ENCODE data around the gene OR2V1. TPM values are rescaled to one million over a fixed set of nuclear protein-coding genes. Genes with fewer than 3 reads are reported as not detected.

OR2V1 gene
- total RNA-seq, 1 experiment from 2014 or later, result not detected

DNA sequence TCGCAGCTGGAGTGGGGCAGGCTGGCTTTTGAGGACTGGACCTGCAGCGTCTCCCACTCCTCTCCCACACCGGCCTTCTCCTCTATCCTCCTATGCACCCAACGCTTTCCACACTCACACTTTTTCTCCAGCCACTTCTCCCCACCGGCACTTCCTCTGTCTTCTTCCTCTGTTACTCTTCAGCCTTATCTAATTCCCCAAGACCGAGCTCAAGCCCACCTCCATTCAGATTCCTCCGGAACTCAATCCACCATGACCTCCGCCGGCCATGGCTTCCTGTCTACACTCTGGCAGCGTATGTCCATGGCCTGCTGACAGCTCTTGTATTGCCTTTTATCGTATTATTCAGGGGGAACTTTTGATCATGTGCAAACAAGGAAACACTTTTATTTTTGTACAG, 545 bp upstream of the OR2V1 start:
- CTCF ChIA-PET, result no interaction called here
- no peaks in the 10 kb centered on the region for H3K27me3 ChIP-seq (ENCODE audit: insufficient read depth, low read length)
- H3K9me3 ChIP-seq (ENCODE audit: control insufficient read depth in 1 of 2, insufficient read depth in 1 of 2, low read depth in 1 of 2, low read length in 2 of 2), result no peaks in the 10 kb centered on the region
- H3K4me2 ChIP-seq (ENCODE audit: low read length), result no peak overlapping the region
- H3K79me2 ChIP-seq (ENCODE audit: insufficient read depth, low read length), result no peaks in the 10 kb centered on the region
- H3K36me3 ChIP-seq (ENCODE audit: control insufficient read depth in 1 of 2, insufficient read depth in 2 of 2, low read length in 2 of 2), result no peaks in the 10 kb centered on the region
- H2AFZ ChIP-seq (ENCODE audit: low read depth, low read length, poor library complexity, severe bottlenecking), result no peak overlapping the region
- ATAC-seq, result no peak
- H4K20me1 ChIP-seq (ENCODE audit: insufficient read depth), result no peaks in the 10 kb centered on the region
- no peak overlapping the region for H3K27ac ChIP-seq (ENCODE audit: low read depth, low read length)
- no peak overlapping the region for H3K4me3 ChIP-seq (replicated peaks in 1 of 2; ENCODE audit: low read depth in 1 of 2, low read length in 2 of 2)
- H3K4me1 ChIP-seq (ENCODE audit: control insufficient read depth in 1 of 2, insufficient read depth in 2 of 2, low read length in 2 of 2), result peaks cover 8 to 13% of the 10 kb centered on the region in 2 experiments
- no TSS peak for BruUV-seq (replicated peaks)
- no peak for TF ChIP-seq EGR1 (IDR thresholded peaks at IDR 0.05; ENCODE audit: low read depth)
- TF ChIP-seq, protein P1, sequence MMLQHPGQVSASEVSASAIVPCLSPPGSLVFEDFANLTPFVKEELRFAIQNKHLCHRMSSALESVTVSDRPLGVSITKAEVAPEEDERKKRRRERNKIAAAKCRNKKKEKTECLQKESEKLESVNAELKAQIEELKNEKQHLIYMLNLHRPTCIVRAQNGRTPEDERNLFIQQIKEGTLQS (IDR thresholded peaks at IDR 0.05), result no peak
- TF ChIP-seq ELF1 (IDR thresholded peaks at IDR 0.05; ENCODE audit: borderline replicate concordance, low read depth), result no peak
- TF ChIP-seq REST (IDR thresholded peaks at IDR 0.05; ENCODE audit: low read depth), result no peak
- no peak for TF ChIP-seq CEBPB (IDR thresholded peaks at IDR 0.05; ENCODE audit: low read depth)
- no peak for TF ChIP-seq SP1 (IDR thresholded peaks at IDR 0.05; ENCODE audit: low read depth)
- TF ChIP-seq POLR2AphosphoS5 (IDR thresholded peaks at IDR 0.05; ENCODE audit: low read depth, low read length), result no peak
- no peak for TF ChIP-seq POLR2A (IDR thresholded peaks at IDR 0.05; ENCODE audit: borderline replicate concordance, extremely low read depth, insufficient read depth, insufficient read length)
- no peak for TF ChIP-seq EZH2phosphoT487 (IDR thresholded peaks at IDR 0.05; ENCODE audit: borderline replicate concordance)
- no peak for TF ChIP-seq RAD21 (IDR thresholded peaks at IDR 0.05; ENCODE audit: low read depth)
- TF ChIP-seq EZH2 (IDR thresholded peaks at IDR 0.05), result no peak
- no peak for TF ChIP-seq CTCF (IDR thresholded peaks at IDR 0.05 in 2 of 3, conservative IDR thresholded peaks at IDR 0.05 in 1 of 3; ENCODE audit: borderline replicate concordance in 1 of 3, insufficient read depth in 1 of 3, low read depth in 2 of 3, low read length in 2 of 3)
- TF ChIP-seq YY1 (IDR thresholded peaks at IDR 0.05; ENCODE audit: extremely low read depth, insufficient replicate concordance, low read depth, low read length), result no peak
- TF ChIP-seq ZFX (IDR thresholded peaks at IDR 0.05), result no peak
- TF ChIP-seq SRF (IDR thresholded peaks at IDR 0.05; ENCODE audit: low read depth), result no peak
- no peak for TF ChIP-seq JUND (IDR thresholded peaks at IDR 0.05)
- TF ChIP-seq, protein P2, sequence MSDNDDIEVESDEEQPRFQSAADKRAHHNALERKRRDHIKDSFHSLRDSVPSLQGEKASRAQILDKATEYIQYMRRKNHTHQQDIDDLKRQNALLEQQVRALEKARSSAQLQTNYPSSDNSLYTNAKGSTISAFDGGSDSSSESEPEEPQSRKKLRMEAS (IDR thresholded peaks at IDR 0.05), result no peak
- TF ChIP-seq FOSL1 (IDR thresholded peaks at IDR 0.05; ENCODE audit: low read depth), result no peak
- TF ChIP-seq, protein P3, sequence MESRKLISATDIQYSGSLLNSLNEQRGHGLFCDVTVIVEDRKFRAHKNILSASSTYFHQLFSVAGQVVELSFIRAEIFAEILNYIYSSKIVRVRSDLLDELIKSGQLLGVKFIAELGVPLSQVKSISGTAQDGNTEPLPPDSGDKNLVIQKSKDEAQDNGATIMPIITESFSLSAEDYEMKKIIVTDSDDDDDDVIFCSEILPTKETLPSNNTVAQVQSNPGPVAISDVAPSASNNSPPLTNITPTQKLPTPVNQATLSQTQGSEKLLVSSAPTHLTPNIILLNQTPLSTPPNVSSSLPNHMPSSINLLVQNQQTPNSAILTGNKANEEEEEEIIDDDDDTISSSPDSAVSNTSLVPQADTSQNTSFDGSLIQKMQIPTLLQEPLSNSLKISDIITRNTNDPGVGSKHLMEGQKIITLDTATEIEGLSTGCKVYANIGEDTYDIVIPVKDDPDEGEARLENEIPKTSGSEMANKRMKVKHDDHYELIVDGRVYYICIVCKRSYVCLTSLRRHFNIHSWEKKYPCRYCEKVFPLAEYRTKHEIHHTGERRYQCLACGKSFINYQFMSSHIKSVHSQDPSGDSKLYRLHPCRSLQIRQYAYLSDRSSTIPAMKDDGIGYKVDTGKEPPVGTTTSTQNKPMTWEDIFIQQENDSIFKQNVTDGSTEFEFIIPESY (IDR thresholded peaks at IDR 0.05; ENCODE audit: extremely low read depth, insufficient replicate concordance, low read length), result no peak
- H3K9ac ChIP-seq (ENCODE audit: low read length), result no peak overlapping the region
- POLR2A ChIA-PET, result no interaction called here
- intact Hi-C loops (cut with micrococcal nuclease), result no loop called here
- no peaks in the 10 kb centered on the region for H3K9me2 ChIP-seq (ENCODE audit: insufficient read depth)
- RAD21 ChIA-PET (ENCODE audit: low non-redundant PET in 1 of 2, low total read pairs in 2 of 2, uncharacterized antibody in 2 of 2, unreplicated experiment in 2 of 2), result no interaction called here
- no peak for DNase-seq (ENCODE audit: low read depth, low spot score)
